GM19395 (cell line): ENCODE data around the gene F8A1.
"Not testable (repeated sequence)": the region's sequence is repeated elsewhere in the genome, so short reads cannot be mapped to it uniquely, and the experiment has no call there.

ENCODE experiments used
- ATAC-seq: cut with Tn5 transposase; IDR thresholded peaks from one replicate; pipeline ENCODE4 v1.9.1; 2021; ENCODE audit warnings: mild to moderate bottlenecking, moderate library complexity; ENCODE audit not compliant: unreplicated experiment

Gene F8A1

GRCh38 chrX:154886069-154886788 is at the start of gene F8A1:
TSS of gene F8A1 (plus strand) at chrX:154886355. CDS start at chrX:154886375, 20 bp downstream.
- ATAC-seq, result peak; percentile 75

DNA sequence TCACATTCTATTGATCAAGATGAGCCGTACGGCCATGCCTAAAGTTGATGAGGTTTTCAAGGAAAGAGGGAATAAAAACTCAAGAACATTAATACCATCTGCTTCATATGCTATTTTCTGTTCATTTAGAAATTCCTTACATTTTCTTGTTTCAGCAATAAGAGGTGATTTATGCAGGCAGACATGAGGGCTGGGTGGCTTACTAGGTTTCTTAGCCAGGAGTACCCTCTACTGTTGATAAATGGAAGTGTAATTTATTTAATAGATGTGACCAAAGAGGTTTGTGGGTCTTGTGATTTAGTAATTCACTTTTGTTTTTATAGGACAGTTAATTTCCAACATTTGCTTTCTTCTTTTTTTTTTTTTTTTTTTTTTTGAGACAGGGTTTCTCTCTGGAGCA is 45.3 kb upstream of the F8A1 start:
- ATAC-seq, result no peak

- ATAC-seq, result no peak
Observed at GRCh38 chrX:154850957-154851611, 35.1 kb upstream of the F8A1 start.

DNA sequence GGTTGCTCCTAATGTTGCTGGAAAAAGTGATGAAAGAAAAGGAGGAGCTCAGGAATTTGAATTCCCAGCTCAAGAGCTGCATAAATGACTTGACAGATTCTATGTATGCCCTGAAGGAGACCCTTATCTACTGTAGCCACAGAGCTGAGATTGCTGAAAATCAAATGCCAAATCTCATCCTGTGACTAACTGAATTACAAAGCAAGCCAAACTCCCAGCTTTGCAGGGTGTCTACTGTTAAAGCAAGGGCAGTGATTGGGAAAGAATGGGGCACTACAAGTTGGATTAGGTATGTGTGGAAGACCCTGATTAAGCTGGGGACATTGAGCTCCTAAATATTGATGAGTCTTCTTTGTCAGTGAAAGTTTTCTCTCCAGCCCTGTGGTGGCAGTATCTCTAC is 30.9 kb upstream of the F8A1 start:
- no peak for ATAC-seq

GRCh38 chrX:154868522-154868921 is 17.6 kb upstream of the F8A1 start:
- ATAC-seq, result not testable (repeated sequence)

DNA sequence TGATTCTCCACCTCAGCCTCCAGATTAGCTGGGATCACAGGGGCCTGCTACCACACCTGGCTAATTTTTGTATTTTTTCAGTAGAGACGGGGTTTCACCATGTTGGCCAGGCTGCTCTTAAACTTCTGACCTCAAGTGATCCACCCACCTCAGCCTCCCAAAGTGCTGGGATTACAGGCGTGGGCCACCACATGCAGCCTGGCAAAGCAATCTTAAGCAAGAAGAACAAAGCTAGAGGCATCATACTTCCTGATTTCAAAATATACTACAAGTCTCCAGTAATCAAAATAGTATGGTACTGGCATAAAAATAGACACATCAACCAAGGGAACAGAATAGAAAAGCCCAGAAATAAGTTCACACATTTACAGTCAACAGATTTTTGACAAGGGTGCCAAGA is 12.8 kb upstream of the F8A1 start:
- ATAC-seq, result no peak

DNA sequence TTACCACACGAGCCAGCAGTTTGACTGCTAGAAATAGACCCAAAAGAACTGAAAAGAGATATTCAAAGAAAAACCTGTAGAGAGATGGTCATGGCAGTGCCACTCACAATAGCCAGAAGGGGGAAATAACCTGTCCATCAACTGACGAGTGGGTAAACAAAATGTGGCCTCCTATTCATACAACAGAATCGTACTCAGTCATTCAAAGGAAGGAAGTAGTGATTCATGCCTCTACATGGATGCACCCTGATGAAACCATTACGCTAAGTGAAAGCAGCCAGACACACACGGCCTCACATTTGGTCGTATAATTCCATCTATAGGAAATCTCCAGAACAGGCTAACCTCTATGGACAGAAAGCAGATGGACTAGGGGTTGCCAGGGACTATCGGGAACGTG is 2.1 kb upstream of the F8A1 start:
- not testable (repeated sequence) for ATAC-seq

GRCh38 chrX:154885057-154885456 is 1.1 kb upstream of the F8A1 start:
- not testable (repeated sequence) for ATAC-seq

DNA sequence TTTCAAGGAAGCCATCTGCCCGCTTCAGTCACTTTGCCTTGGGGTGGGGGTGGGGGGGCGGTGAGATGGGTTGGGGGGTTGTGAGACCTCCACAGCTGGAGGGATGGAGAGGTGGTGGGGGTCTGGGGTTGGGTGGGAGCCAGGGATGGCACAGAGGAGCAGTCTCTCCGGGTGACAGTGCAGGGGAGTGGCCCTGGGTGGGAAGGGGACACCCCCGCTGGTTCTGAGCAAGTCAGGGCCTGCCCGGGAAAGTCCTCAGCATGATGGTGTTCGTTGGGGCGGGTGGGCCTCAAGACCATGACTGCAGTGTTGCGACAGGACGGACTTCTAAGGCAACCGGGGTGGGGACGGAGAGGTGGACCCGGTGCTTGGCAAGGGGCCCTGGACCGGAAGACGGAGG is 606 bp upstream of the F8A1 start:
- not testable (repeated sequence) for ATAC-seq

DNA sequence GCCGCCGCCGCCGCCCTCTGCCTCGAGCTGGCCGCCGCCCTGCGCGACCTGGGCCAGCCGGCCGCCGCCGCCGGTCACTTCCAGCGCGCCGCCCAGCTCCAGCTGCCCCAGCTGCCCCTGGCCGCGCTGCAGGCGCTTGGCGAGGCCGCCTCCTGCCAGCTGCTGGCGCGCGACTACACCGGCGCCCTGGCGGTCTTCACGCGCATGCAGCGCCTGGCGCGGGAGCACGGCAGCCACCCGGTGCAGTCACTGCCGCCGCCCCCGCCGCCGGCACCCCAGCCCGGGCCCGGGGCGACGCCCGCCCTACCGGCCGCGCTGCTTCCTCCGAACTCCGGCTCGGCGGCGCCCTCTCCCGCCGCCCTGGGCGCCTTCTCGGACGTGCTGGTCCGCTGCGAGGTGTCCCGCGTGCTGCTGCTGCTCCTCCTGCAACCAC is 650 bp downstream of the F8A1 start:
- ATAC-seq, result peak; percentile 55

DNA sequence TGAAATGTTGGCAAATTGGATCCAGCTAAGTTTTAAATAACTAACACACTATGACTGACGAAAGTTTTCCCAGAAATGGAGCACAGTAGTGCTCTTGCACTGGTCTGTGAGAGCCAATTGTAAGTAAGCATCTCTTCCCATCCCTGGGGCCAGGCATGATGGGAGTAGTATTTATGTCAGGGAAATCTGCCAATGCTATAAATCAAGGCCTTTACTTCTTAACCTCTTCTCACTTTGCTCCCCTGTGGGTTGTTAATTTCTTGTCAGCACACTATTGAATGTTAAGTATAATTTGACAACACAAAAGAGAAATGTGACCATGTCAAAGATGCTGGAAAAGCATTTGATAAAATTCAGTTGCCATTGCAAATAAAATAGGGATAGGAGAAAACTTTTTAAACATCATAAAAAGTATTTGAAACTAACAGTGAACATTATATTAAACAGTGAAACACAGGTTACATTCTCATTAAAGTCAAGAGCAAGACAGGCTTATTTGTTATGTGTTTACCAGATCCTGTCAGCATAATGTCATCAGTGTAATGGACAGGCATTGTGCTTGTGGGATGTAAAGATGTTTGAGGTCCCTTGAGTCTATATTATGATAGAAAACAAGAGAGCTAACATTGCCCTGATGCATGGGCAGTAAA is 5.0 kb downstream of the F8A1 start:
- no peak for ATAC-seq

DNA sequence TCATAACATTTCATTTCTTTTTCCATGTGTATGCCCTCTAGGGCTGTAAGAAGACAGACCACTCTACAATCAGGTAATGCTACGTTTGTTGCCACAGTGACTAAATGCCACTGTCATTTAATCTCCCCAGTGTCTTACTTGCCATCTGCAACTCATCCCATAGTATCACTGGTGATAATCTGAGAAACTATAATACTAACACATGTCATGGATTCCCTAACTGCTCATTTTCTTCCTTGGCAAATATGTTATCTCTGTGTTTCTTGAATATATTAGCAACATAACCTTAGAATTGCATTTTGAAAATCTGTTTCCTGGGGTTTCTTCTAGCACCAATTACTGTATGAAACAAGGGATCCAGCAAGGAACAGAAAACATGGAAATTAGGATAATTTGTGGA is 6.1 kb downstream of the F8A1 start:
- ATAC-seq, result no peak

- no peak for ATAC-seq
Observed at GRCh38 chrX:154900323-154900722, 14.2 kb downstream of the F8A1 start.

DNA sequence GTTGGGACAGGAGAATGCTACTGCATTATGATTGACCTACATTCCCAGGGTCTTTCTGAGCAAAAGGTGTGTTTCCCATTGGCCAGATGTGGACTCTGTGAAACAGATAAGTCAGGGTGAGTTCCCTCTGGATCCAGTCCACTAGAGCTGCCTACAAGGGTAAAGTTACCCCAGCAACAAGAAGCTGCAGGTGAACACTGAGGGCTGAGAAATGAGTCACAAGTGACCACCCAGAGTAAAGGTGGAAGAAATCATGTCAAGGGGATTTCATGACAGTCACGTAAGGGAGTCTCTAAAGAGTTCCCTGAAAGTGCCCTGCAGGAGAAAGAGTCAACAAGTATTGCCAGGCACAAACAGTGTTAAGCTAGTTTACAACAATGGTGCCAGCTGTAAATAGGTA is 16.3 kb downstream of the F8A1 start:
- no peak for ATAC-seq

- ATAC-seq, result no peak
Observed at GRCh38 chrX:154908821-154909220, 22.7 kb downstream of the F8A1 start.

GRCh38 chrX:154910048-154910447 is 23.9 kb downstream of the F8A1 start:
- ATAC-seq, result not testable (repeated sequence)

- not testable (repeated sequence) for ATAC-seq
Observed at GRCh38 chrX:154910528-154910927, 24.4 kb downstream of the F8A1 start.

- ATAC-seq, result no peak
Observed at GRCh38 chrX:154914052-154914451, 27.9 kb downstream of the F8A1 start.

GRCh38 chrX:154918060-154918483 is 31.9 kb downstream of the F8A1 start:
- peak; percentile 77 for ATAC-seq

GRCh38 chrX:154924771-154925170 is 38.6 kb downstream of the F8A1 start:
- ATAC-seq, result not testable (repeated sequence)
